ENCODE data around the gene ERMARD. TPM values are rescaled to one million over a fixed set of nuclear protein-coding genes. Genes with fewer than 3 reads are reported as not detected.
A peak's percentile ranks its signal among the peaks of the same experiment; 100 is the strongest.

Gene ERMARD
- 62.5 TPM for polyA plus RNA-seq (ENCODE audit: insufficient read length)
- long read RNA-seq, donor 1, partial matches to known transcripts: 8 of 10 reads
- long read RNA-seq, donor 1, other reads (novel, unspliced or antisense): 0 of 10 reads
- long read RNA-seq, donor 2, partial matches to known transcripts: 8 of 12 reads
- long read RNA-seq, donor 2, other reads (novel, unspliced or antisense): 0 of 12 reads
- long read RNA-seq, donor 3, partial matches to known transcripts: 7 of 9 reads
- long read RNA-seq, donor 3, other reads (novel, unspliced or antisense): 0 of 9 reads
- long read RNA-seq, donor 4, partial matches to known transcripts: 0 of 1 reads
- long read RNA-seq, donor 4, other reads (novel, unspliced or antisense): 0 of 1 reads
- long read RNA-seq, donor 5, partial matches to known transcripts: 8 of 10 reads
- long read RNA-seq, donor 5, other reads (novel, unspliced or antisense): 0 of 10 reads
- long read RNA-seq, donor 6, partial matches to known transcripts: 5 of 7 reads
- long read RNA-seq, donor 6, other reads (novel, unspliced or antisense): 0 of 7 reads
- long read RNA-seq, donor 7, partial matches to known transcripts: 12 of 21 reads
- long read RNA-seq, donor 7, other reads (novel, unspliced or antisense): 0 of 21 reads
- long read RNA-seq, donor 8, partial matches to known transcripts: 0 of 2 reads
- long read RNA-seq, donor 8, other reads (novel, unspliced or antisense): 0 of 2 reads

DNA sequence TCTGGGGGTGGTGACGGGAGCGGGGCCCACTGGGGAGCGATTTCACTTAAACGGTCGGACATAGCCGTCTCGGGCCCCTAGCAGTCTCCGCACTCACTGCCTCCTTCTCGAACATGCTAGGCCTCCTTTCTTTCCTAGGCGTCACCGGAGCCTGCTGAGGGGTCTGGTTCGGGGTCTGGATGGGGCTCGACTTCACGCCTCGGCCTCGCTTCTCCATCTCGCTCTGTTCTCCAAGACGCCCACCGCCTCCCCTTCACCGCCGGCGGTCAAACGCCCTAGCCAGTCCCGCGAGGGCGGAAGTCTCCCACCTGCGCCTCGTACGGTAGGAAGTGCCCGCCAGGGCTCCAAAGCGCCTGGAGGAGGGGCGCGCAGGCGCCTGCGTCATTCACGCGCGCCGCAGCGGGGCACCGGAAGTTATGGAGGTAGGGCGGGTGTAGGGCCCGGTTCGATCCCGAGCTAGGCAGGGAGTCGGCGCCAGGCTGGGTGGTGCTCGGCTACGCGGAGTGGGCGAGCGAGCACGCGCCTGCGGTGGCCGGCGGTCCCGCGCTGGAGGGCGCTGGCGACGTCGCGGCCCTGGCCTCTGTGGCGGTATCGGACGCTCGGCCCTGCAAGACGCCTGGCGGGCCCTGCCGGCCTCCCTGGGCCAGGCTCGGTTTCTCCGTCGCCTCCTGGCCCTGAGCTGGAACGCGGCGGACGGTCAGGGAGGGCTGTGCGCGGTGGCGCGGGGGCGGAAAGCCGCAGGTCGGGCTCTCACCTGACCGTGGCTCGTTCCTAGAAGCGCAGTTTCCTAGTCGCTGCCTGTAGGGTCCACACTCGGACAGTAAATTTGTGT lies at the start of gene ERMARD, which contains the start of gene DYNLT2:
TSS of gene ERMARD (plus strand) at position 381 of the 832 bp plus-strand sequence. CDS start at position 417, 36 bp downstream.
TSS of gene DYNLT2 (minus strand) at position 331 of the 832 bp plus-strand sequence. CDS start at position 217, 114 bp downstream.
- peak; percentile 94 for DNase-seq

- peak; percentile 94 for DNase-seq
Measured at GRCh38 chr6:169701954-169702839, 49.2 kb upstream of the ERMARD start, which contains the start of the genes C6orf120 and WDR27. Gene C6orf120, plus strand, starts transcription at chr6:169702126. Its CDS starts 334 bp downstream, at chr6:169702460. Gene WDR27, minus strand, starts transcription at chr6:169702029. Its CDS starts 13,024 bp downstream, at chr6:169689005.

GRCh38 chr6:169702840-169703246 lies 48.6 kb upstream of the ERMARD start:
- DNase-seq: no peak

DNA sequence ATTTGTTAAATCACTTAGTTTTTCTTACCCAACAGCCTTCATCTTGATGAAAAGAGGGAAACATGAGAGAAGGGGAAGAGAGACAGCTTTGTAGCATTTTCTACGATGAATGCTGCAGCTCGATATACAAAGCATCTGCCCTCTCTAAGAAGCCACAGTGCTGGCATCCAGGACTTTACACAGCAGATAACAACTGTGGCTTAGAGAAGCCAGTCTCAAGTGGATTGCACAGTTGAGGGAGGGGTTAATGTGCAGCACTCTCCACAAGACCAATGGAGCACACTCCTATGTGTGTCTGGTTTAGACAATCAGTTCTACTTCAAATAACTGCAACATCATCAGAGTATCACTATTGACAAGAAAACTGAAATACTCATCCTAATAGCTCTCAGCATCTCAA lies 43.6 kb upstream of the ERMARD start:
- DNase-seq: no peak

DNA sequence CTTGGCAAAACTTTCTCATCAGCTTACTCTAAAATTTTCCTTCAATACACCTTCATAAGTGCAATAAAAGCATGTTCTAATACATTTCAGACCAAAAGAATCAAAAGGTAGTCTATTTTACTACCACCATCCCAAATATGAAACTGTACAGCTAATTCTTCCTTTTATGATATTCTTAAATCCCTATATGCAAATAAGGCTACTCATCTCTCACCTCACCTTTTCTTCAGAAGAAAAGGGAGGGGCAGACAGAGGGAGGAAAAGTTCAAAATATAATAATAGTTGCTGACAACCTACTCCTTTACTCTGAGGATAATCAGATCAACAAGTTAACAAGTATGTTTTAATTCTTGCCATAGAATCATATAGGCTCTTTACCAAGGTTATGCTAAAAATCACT lies 42.1 kb upstream of the ERMARD start:
- DNase-seq: no peak

GRCh38 chr6:169710009-169710408 lies 41.4 kb upstream of the ERMARD start:
- DNase-seq: no peak

DNA sequence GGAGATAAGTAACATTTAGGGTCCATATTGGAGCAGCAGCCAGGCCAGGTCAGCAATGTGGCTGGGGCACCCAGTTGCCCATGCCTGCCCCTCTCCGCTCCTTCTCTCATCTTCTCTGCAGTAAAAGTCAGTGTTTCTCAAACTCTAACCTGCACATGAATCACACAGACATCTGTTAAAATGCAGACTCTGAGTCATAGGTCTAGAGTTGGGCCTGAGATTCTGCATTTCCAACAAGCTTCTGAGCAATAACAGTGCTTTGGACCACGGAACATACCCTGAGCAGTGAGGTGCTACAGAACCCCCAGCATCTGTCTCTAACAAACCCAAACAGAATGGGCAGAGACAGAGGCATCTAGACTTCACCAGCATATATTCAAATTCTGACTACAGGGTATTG lies 37.2 kb upstream of the ERMARD start:
- DNase-seq: no peak

- no peak for DNase-seq
Measured at GRCh38 chr6:169714595-169714994, 36.8 kb upstream of the ERMARD start.

GRCh38 chr6:169719117-169719516 lies 32.3 kb upstream of the ERMARD start:
- no peak for DNase-seq

DNA sequence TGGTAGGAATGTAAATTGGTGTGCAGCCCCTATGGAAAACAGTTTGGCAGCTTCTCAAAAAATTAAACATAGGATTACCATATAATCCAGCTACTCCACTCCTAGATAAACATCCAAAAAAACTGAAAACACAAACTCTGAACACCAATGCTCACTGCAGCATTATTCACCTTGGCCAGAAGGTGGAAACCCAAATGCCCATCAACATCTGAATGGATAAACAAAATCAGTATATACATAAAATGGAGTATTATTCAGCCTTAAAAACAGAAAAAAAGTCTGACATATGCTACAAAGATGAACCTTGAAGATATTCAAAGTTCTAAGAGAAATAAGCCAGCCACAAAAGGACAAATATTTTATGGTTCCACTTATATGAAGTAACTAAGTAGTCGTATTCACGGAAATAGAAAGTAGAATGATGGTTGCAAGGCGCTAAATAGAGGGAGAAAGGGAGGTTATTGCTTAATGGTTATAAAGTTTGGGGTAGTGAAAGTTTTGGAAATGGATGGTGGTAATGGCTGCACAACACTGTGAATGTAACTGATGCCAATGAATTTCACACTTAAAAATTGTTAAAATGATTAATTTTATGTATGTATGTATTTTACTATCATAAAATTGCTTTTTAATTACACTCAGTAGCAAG lies 31.1 kb upstream of the ERMARD start:
- no peak for DNase-seq

DNA sequence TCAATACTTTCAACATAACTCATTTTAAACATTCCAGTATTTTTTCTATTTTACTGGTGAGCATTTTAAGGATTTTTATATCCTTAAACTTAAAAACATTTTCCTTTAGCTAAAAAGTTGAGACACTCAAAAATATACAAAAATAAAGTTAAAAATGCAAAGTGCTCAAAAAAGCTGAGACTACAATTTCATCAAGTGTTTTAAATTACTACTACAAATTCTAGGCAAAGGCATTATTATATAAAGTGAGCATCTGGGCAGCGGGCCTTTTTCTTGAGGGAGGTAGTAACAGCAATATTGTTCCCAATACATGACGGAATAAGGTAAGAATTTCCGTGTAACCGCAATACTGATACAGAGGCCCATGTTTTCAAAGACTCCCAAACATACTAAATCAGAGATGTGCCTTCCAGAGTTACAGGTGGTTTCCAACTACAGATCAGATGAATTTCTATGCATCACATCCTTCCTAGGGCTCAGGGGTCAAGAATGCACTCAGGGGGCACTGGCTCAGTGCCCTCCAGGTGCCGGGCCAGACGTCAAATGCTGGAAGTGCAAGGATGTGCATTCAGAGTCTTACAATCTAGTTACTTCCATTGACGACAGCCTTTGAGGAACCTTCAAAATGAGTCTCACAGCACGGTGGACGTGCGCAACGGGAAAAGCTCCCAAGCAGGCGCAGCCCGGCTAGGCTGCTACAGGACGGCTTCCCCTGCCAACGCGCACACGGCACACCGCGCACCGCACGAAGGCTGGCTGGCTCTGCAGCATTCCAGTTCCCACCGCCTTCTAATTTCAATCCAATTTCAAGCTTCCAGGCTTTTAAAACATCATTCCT lies 28.8 kb upstream of the ERMARD start:
- peak; percentile 26 for DNase-seq

GRCh38 chr6:169723200-169723909 lies 28.1 kb upstream of the ERMARD start:
- DNase-seq: peak; percentile 66

DNA sequence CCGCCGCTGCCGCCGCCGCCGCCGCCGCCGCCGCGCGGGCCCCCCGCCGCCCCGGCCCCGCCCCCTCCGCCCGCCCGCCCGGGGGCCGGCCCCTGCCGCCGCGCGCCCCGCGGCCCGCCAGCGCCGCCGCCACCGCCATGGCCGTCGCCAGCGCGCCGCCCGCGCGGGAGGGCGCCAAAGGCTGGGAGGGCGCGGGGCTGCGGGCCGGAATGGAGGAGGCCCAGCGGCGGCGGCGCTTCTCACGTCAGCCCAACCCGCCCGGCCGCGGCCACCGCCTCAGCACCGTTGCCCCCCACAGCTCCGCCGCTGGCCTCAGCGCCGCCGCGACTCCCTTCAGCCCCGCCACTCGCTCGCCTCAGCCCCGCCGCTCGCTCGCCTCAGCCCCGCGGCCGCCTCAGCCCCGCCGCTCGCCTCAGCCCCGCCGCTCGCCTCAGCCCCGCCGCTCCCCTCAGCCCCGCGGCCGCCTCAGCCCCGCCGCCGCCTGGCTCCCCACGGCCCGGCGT lies 27.4 kb upstream of the ERMARD start:
- DNase-seq: no peak

- DNase-seq: peak; percentile 76
Measured at GRCh38 chr6:169724494-169725124, 26.8 kb upstream of the ERMARD start, which contains the start of gene PHF10. Gene PHF10, minus strand, starts transcription at chr6:169724500. Its CDS starts 569 bp downstream, at chr6:169723931.

- DNase-seq: peak; percentile 49
Measured at GRCh38 chr6:169725125-169726048, 26.0 kb upstream of the ERMARD start.

DNA sequence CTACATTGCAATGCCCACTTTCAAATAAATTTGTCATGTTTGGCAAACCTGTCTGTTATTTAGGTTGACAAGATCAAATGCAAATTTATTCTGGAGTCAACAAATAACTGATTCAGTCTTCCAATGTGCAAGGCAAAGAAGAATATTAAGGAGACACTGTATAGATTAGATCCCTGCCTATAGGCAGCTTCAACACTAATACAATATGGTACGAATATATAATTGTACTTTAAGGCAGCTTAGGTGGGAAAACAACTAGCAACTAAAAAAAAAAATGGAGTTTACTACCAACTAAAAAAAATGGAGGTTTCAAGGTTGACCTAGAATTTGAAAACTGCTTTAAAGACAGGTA lies 25.4 kb upstream of the ERMARD start:
- no peak for DNase-seq

DNA sequence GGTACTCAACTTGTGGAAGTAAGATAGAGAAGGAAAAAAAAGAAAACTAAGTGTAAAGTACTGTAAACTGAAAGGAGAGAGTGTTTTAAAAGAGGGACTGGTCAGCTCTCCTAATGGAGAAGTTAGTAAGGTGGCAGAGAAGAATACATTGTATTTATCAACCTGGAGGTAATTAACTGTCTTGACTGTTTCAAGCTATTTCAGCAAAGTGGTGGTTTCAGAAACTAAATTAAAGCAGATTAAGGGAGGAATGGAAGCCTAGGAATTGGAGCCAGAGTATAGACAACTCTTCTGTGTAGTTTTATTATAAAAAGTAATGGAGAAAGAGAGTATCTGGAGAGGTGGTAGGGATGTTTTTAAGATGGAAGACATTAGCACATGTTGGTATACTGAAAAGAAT lies 24.5 kb upstream of the ERMARD start:
- no peak for DNase-seq

Data from left kidney (tissue), 8 donors.